ACHN (cell line): Measurements from ENCODE around the gene CTBP2.
"Not testable (repeated sequence)": the region's sequence is repeated elsewhere in the genome, so short reads cannot be mapped to it uniquely, and the experiment has no call there.

Experiments
- DNase-seq: peaks from one replicate; pipeline ENCODE4 v3.0.0-alpha.2; 2015
- in situ Hi-C: cut with HindIII; loops from 2 replicates; pipeline ENCODE4 v1.10.0; 2017; ENCODE audit warnings: low sequenced_read_pairs, low pct_ligation_motif_present, low pct_unique_long_range_greater_than_20kb

CTBP2 gene

GRCh38 chr10:125187238-125188194 is 27.2 kb upstream of the CTBP2 start:
- DNase-seq = no peak
- in situ Hi-C loops = no loop called here

GRCh38 chr10:125186431-125187170 is 26.2 kb upstream of the CTBP2 start:
- in situ Hi-C loops = no loop called here
- DNase-seq = no peak

GRCh38 chr10:125179107-125179506 is 18.7 kb upstream of the CTBP2 start:
- DNase-seq, in situ Hi-C loops: not testable (repeated sequence)

GRCh38 chr10:125177641-125178640 is 17.6 kb upstream of the CTBP2 start:
- DNase-seq = no peak
- in situ Hi-C loops = no loop called here

GRCh38 chr10:125175807-125176206 is 15.4 kb upstream of the CTBP2 start:
- in situ Hi-C loops = no loop called here

GRCh38 chr10:125174360-125174759 is 14.0 kb upstream of the CTBP2 start:
- DNase-seq = no peak
- in situ Hi-C loops = no loop called here

More at GRCh38 chr10:125175807-125176206, 15.4 kb upstream of the CTBP2 start:
- no peak for DNase-seq

GRCh38 chr10:125172694-125173093 is 12.3 kb upstream of the CTBP2 start:
- DNase-seq = no peak
- in situ Hi-C loops = no loop called here

GRCh38 chr10:125171402-125172306 is 11.3 kb upstream of the CTBP2 start:
- in situ Hi-C loops = no loop called here
- no peak for DNase-seq

GRCh38 chr10:125169915-125170314 is 9.6 kb upstream of the CTBP2 start:
- no peak for DNase-seq
- in situ Hi-C loops = no loop called here

- DNase-seq = no peak
- in situ Hi-C loops = no loop called here
Observed at GRCh38 chr10:125169279-125169678, 8.9 kb upstream of the CTBP2 start.

- in situ Hi-C loops = no loop called here
- DNase-seq = no peak
Observed at GRCh38 chr10:125166658-125167057, 6.3 kb upstream of the CTBP2 start.

GRCh38 chr10:125165584-125166573 is 5.5 kb upstream of the CTBP2 start:
- DNase-seq = no peak
- in situ Hi-C loops = no loop called here

GRCh38 chr10:125164421-125164820 is 4.1 kb upstream of the CTBP2 start:
- in situ Hi-C loops = no loop called here
- no peak for DNase-seq

GRCh38 chr10:125163803-125164202 is 3.4 kb upstream of the CTBP2 start:
- in situ Hi-C loops = no loop called here
- no peak for DNase-seq

- DNase-seq, in situ Hi-C loops: not testable (repeated sequence)
Observed at GRCh38 chr10:125163312-125163711, 2.9 kb upstream of the CTBP2 start.

- no peak for DNase-seq
Observed at GRCh38 chr10:125162120-125162931, 2.0 kb upstream of the CTBP2 start.

More at GRCh38 chr10:125162120-125162931, 2.0 kb upstream of the CTBP2 start:
- in situ Hi-C loops = no loop called here
